CD14-positive monocyte (primary cell): ENCODE data around the gene DLD. TPM values are rescaled to one million over a fixed set of nuclear protein-coding genes. Genes with fewer than 3 reads are reported as not detected.

Experiments
- DNase-seq, 3 donors: peaks; one replicate each; pipeline ENCODE4 v3.0.0-alpha.2; 2011 to 2022
- H2AFZ ChIP-seq: 2 replicates; pipeline ENCODE4 v1.6.0; 2012; ENCODE audit warnings: mild to moderate bottlenecking, low read depth, low read length, inconsistent platforms; ENCODE audit not compliant: insufficient read depth, poor library complexity, severe bottlenecking
- H3K27ac ChIP-seq, 2 donors: 1 replicate in 1 of 2; 2 replicates in 1 of 2; pipeline ENCODE4 v1.5.1; 2012 to 2013; ENCODE audit warnings: low read length in 2 of 2, control low read depth in 1 of 2, inconsistent platforms in 1 of 2, low read depth in 1 of 2, mild to moderate bottlenecking in 1 of 2
- H3K27me3 ChIP-seq, 2 donors: one replicate each; pipeline versions ENCODE4 v1.6.0 to v1.6.1; 2011 to 2013; ENCODE audit warnings: low read length in 2 of 2; ENCODE audit not compliant: control insufficient read depth in 2 of 2, insufficient read depth in 2 of 2
- H3K36me3 ChIP-seq, 2 donors: replicated peaks in 1 of 2; 1 replicate in 1 of 2; 2 replicates in 1 of 2; pipeline versions ENCODE4 v1.5.1 to v1.6.1; 2012 to 2013; ENCODE audit warnings: low read length in 2 of 2, control low read depth in 1 of 2, inconsistent platforms in 1 of 2, mild to moderate bottlenecking in 1 of 2; ENCODE audit not compliant: insufficient read depth in 2 of 2, control insufficient read depth in 1 of 2
- H3K4me1 ChIP-seq, 2 donors: 1 replicate in 1 of 2; 2 replicates in 1 of 2; pipeline versions ENCODE4 v1.5.1 to v1.6.1; 2012 to 2013; ENCODE audit warnings: low read length in 2 of 2, control low read depth in 1 of 2, inconsistent platforms in 1 of 2, mild to moderate bottlenecking in 1 of 2, moderate library complexity in 1 of 2; ENCODE audit not compliant: insufficient read depth in 2 of 2, control insufficient read depth in 1 of 2
- H3K4me2 ChIP-seq: replicated peaks from 2 replicates; pipeline ENCODE3; 2012; ENCODE audit warnings: low read length, moderate library complexity, mild to moderate bottlenecking; ENCODE audit not compliant: poor library complexity, severe bottlenecking; ENCODE audit errors: extremely low read depth
- H3K4me3 ChIP-seq, 3 experiments: fragments of 200-600 bp in 1 of 3; sonication (generic) in 1 of 3; replicated peaks in 1 of 3; 1 replicate in 2 of 3; 2 replicates in 1 of 3; pipeline ENCODE4 v1.5.1; 2011 to 2013; ENCODE audit warnings: low read length in 3 of 3, mild to moderate bottlenecking in 3 of 3, control low read depth in 2 of 3, low read depth in 2 of 3, inconsistent platforms in 1 of 3, moderate library complexity in 1 of 3
- H3K79me2 ChIP-seq: 2 replicates; pipeline ENCODE4 v1.6.0; 2012; ENCODE audit warnings: mild to moderate bottlenecking, control low read depth, inconsistent platforms, low read length, moderate library complexity; ENCODE audit not compliant: insufficient read depth
- H3K9ac ChIP-seq: 2 replicates; pipeline ENCODE4 v1.6.0; 2017; ENCODE audit warnings: low read length, mild to moderate bottlenecking; ENCODE audit not compliant: insufficient read depth, poor library complexity, severe bottlenecking
- H3K9me3 ChIP-seq, 2 donors: replicated peaks in 1 of 2; 1 replicate in 1 of 2; 2 replicates in 1 of 2; pipeline versions ENCODE4 v1.5.1 to v1.6.1; 2012 to 2013; ENCODE audit warnings: low read length in 2 of 2, control low read depth in 1 of 2; ENCODE audit not compliant: control insufficient read depth in 1 of 2, insufficient read depth in 1 of 2
- H4K20me1 ChIP-seq: 2 replicates; pipeline ENCODE4 v1.6.0; 2012; ENCODE audit warnings: mild to moderate bottlenecking, low read length, control low read depth, moderate library complexity; ENCODE audit not compliant: insufficient read depth
- H3K27ac Mint-ChIP-seq, 7 donors: one replicate each; pipeline ENCODE4 v1.8.0; 2020; ENCODE audit warnings: mild to moderate bottlenecking in 7 of 7, mixed read lengths in 7 of 7, moderate library complexity in 6 of 7, inconsistent platforms in 2 of 7
- H3K27me3 Mint-ChIP-seq, 3 donors: one replicate each; pipeline ENCODE4 v1.8.0; 2021 to 2022; ENCODE audit warnings: low read depth in 3 of 3, mild to moderate bottlenecking in 3 of 3, mixed read lengths in 3 of 3, moderate library complexity in 3 of 3, inconsistent platforms in 1 of 3
- H3K36me3 Mint-ChIP-seq, 2 donors: one replicate each; pipeline ENCODE4 v1.8.0; 2020; ENCODE audit warnings: mixed read lengths in 2 of 2, inconsistent platforms in 1 of 2, mild to moderate bottlenecking in 1 of 2
- H3K4me1 Mint-ChIP-seq: one replicate; pipeline ENCODE4 v1.8.0; 2020; ENCODE audit warnings: mild to moderate bottlenecking, mixed read lengths
- H3K4me3 Mint-ChIP-seq, 2 donors: one replicate each; pipeline ENCODE4 v1.8.0; 2020; ENCODE audit warnings: mild to moderate bottlenecking in 2 of 2, mixed read lengths in 2 of 2, moderate library complexity in 1 of 2
- H3K9me3 Mint-ChIP-seq, 7 donors: one replicate each; pipeline ENCODE4 v1.8.0; 2020 to 2022; ENCODE audit warnings: mixed read lengths in 7 of 7, mild to moderate bottlenecking in 6 of 7, moderate library complexity in 6 of 7, inconsistent platforms in 2 of 7
- WGBS: methylation state at CpG from one replicate; pipeline ENCODE4 v1.1.5; 2013; ENCODE audit warnings: missing lambda C conversion rate; ENCODE audit not compliant: insufficient coverage; 5-methylcytosine and 5-hydroxymethylcytosine counted together
- intact Hi-C, 2 donors: fragments of 100-400 bp; cut with micrococcal nuclease; formaldehyde crosslinking; loops; one replicate each; pipeline versions ENCODE4 v1.15.0 to v1.15.1; 2023
- polyA plus RNA-seq, 3 donors: library from polyadenylated mRNA; depleted of rRNA in 1 of 3; unstranded in 2 of 3; stranded (reverse) in 1 of 3; fragments of 300-500 nt in 2 of 3; fragments of >200 nt in 1 of 3; fragmentation: Illumina TruSeq in 2 of 3; gene quantifications; 1 replicate in 2 of 3; 2 replicates in 1 of 3; pipeline ENCODE4 v1.2.3, GENCODE V29; 2012 to 2021
- TF ChIP-seq, protein P1 (sequence below): fragments of 200-600 bp; IDR thresholded peaks from one replicate; pipeline ENCODE4 v1.8.0; 2022; ENCODE audit warnings: antibody characterized with exemption, mild to moderate bottlenecking

The DLD gene
- polyA plus RNA-seq, 3 donors = 54.5 to 73.6 (median 70.1) TPM

DNA sequence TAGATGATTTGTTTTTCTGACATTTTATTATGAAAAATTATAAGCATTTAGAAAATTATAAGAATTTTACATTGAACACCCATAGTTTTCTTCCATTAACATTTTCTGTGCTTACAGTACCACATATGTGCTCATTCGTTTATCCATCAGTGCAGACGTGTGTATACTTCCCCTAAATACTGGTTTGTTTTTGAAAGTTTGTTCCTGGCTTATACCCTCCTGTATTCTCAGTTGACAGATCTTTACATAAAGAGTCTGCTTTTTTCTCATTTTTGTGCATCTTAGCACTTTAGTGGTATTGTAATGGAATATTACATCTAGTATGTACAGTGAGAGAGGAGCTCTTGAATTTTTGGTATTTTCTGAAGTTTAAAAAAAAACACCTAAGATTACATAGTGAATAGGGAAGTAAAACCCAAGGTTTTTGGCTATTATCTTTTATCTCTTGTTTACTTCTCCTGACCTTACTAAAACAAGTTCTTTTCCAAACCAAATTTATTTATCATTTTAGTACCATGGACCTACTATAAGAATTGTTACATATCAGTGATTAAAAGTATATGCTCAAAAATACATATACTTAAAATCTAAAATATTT is 8.1 kb downstream of the DLD start:
- Histone ChIP-seq H3K4me2 (peak overlapping the region; percentile 7), H3K79me2 (peaks cover 98% of the 10 kb centered on the region), H3K27me3 (no peaks in the 10 kb centered on the region), H3K4me3 (no peak overlapping the region), H3K36me3 (peaks cover 52 to 78% of the 10 kb centered on the region in 2 donors), H2AFZ (no peak overlapping the region), H3K27ac (peak overlapping the region in 1 of 2 donors; percentile 61), H3K9me3 (no peaks in the 10 kb centered on the region), H4K20me1 (peaks cover 90% of the 10 kb centered on the region), H3K9ac (no peak overlapping the region), H3K4me1 (peaks cover 3 to 10% of the 10 kb centered on the region in 2 donors)
- TF ChIP-seq, protein P1, sequence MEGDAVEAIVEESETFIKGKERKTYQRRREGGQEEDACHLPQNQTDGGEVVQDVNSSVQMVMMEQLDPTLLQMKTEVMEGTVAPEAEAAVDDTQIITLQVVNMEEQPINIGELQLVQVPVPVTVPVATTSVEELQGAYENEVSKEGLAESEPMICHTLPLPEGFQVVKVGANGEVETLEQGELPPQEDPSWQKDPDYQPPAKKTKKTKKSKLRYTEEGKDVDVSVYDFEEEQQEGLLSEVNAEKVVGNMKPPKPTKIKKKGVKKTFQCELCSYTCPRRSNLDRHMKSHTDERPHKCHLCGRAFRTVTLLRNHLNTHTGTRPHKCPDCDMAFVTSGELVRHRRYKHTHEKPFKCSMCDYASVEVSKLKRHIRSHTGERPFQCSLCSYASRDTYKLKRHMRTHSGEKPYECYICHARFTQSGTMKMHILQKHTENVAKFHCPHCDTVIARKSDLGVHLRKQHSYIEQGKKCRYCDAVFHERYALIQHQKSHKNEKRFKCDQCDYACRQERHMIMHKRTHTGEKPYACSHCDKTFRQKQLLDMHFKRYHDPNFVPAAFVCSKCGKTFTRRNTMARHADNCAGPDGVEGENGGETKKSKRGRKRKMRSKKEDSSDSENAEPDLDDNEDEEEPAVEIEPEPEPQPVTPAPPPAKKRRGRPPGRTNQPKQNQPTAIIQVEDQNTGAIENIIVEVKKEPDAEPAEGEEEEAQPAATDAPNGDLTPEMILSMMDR = no peak
- Mint-ChIP-seq H3K4me3 (no peak overlapping the region), H3K27ac (peak overlapping the region in 6 of 7 donors; percentile 43 to 77 (median 70)), H3K27me3 (no peaks in the 10 kb centered on the region), H3K4me1 (peaks cover 24% of the 10 kb centered on the region), H3K36me3 (peaks cover 52 to 71% of the 10 kb centered on the region in 2 donors), H3K9me3 (no peaks in the 10 kb centered on the region)
- DNase-seq = peak in 1 of 3 donors; percentile 15
- whole genome bisulfite sequencing = no CpG with 5 or more reads among the region's 2 CpGs
- intact Hi-C loops = loop anchor here (10.0 kb wide), 2 partner anchors 334 to 734 kb away; partner anchors contain the start of genes COG5 (in 1 of the 2), DUS4L (in 1 of the 2) and HBP1 (in 1 of the 2)

DNA sequence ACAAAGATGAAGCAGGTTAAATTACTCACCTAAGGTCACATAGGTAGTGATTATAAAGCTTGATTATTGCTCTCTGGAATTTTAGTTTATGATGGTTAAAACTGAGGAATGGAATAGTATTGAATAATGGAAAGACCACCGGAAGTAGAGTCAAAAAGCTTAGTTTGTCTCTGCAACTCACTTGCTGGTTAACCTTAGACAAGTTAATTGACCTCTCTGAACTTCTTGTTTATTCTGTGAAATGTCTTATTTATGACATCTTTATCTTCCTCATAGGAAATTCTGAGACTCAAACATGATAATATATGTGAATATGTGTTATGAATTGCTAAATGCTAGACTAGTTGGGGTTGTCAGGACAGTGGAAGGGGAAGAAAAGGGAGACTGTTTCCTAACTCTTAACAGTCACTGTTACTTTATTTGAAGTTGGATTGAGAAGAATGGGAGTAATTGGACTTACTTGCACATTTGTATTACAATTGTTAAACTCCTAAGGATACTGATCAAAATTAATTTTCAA is 9.6 kb downstream of the DLD start:
- peaks cover 3 to 10% of the 10 kb centered on the region in 2 donors for H3K4me1 ChIP-seq
- Mint-ChIP-seq H3K27ac (peak overlapping the region in 3 of 7 donors; percentile 9 to 40 (median 37)), H3K4me3 (no peak overlapping the region), H3K36me3 (peaks cover 51 to 72% of the 10 kb centered on the region in 2 donors), H3K9me3 (no peaks in the 10 kb centered on the region), H3K4me1 (peaks cover 20% of the 10 kb centered on the region), H3K27me3 (no peaks in the 10 kb centered on the region)
- H3K4me3 ChIP-seq = no peak overlapping the region
- H3K36me3 ChIP-seq = peaks cover 54 to 78% of the 10 kb centered on the region in 2 donors
- TF ChIP-seq, protein P1 = no peak
- peaks cover 79% of the 10 kb centered on the region for H4K20me1 ChIP-seq
- H3K9ac ChIP-seq = no peak overlapping the region
- H3K27me3 ChIP-seq = no peaks in the 10 kb centered on the region
- intact Hi-C loops = no loop called here
- peaks cover 90% of the 10 kb centered on the region for H3K79me2 ChIP-seq
- H3K27ac ChIP-seq = peak overlapping the region in 1 of 2 donors; percentile 37
- no peak overlapping the region for H2AFZ ChIP-seq
- DNase-seq = no peak
- H3K9me3 ChIP-seq = no peaks in the 10 kb centered on the region
- WGBS = no CpG with 5 or more reads among the region's 1 CpG
- H3K4me2 ChIP-seq = no peak overlapping the region
